Subcutaneous adipose tissue (tissue), 4 donors: ENCODE measurements around the gene HJURP. TPM values are rescaled to one million over a fixed set of nuclear protein-coding genes. Genes with fewer than 3 reads are reported as not detected.

ENCODE experiments used
- total RNA-seq, 4 donors: library from RNA; depleted of rRNA; stranded (reverse); fragments of >200 nt; gene quantifications; one replicate each; pipeline ENCODE4 v1.1.0, GENCODE V29; 2016
- TF ChIP-seq, protein P1 (sequence below): fragments of 450-650 bp; IDR thresholded peaks from one replicate; pipeline ENCODE4 v1.5.1; 2016; ENCODE audit warnings: low read depth, mild to moderate bottlenecking, control low read depth, antibody characterized with exemption, moderate library complexity

HJURP gene
- total RNA-seq, 4 donors from 2014 or later = 1.9 to 2.0 TPM; not detected in 2

DNA sequence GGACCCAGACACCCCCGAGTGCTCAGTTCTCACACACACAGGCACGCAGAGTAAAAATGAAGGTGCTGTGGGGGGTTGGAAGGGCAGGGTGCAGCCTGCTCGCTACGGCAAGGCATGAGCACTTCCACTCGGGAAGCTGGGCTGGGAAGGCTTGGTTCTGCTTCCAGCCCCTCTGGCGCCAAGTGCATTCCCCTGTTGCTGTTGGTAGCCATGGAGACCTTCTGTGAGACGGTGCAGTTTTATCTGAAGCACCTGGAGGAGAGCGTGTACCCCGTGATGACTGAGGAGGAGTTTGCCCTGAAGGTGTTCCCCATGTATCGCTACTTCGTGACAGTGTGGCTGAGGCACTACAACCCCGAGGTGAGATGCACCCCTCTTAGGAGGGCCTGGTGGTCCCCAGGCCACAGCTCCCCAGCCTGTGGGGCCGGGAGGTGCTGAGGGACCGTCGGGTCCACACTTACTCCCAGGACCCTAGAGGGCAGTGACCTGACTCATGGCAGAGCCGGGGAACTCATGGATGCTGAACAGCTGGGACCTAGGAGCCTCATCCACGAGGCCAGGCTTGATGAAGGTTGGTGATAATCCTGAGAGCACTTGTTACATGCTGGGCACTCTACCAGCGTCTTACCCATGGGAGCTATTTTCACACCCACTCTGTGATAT lies 60.7 kb downstream of the HJURP start:
- TF ChIP-seq, protein P1, sequence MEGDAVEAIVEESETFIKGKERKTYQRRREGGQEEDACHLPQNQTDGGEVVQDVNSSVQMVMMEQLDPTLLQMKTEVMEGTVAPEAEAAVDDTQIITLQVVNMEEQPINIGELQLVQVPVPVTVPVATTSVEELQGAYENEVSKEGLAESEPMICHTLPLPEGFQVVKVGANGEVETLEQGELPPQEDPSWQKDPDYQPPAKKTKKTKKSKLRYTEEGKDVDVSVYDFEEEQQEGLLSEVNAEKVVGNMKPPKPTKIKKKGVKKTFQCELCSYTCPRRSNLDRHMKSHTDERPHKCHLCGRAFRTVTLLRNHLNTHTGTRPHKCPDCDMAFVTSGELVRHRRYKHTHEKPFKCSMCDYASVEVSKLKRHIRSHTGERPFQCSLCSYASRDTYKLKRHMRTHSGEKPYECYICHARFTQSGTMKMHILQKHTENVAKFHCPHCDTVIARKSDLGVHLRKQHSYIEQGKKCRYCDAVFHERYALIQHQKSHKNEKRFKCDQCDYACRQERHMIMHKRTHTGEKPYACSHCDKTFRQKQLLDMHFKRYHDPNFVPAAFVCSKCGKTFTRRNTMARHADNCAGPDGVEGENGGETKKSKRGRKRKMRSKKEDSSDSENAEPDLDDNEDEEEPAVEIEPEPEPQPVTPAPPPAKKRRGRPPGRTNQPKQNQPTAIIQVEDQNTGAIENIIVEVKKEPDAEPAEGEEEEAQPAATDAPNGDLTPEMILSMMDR = no peak

DNA sequence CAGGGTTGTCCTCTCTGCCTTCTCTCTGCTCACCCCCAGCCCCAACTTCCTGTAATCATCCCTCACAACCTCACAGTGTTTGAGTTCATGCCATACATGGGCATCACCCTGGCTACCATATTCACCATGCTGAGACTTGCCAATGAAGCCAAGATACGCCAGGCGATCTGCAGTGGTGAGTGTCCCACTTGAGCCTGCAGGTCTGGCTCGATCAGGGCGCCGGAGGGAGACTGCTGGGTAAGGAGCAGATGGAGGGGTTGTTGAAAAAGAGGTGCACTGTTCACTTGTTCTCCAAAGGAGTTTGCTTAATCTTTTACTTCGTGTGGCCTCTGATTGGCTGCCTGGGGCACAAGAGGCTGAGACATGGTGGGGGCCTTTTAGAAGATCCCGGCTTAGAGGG lies 61.6 kb downstream of the HJURP start:
- TF ChIP-seq, protein P1 = no peak

DNA sequence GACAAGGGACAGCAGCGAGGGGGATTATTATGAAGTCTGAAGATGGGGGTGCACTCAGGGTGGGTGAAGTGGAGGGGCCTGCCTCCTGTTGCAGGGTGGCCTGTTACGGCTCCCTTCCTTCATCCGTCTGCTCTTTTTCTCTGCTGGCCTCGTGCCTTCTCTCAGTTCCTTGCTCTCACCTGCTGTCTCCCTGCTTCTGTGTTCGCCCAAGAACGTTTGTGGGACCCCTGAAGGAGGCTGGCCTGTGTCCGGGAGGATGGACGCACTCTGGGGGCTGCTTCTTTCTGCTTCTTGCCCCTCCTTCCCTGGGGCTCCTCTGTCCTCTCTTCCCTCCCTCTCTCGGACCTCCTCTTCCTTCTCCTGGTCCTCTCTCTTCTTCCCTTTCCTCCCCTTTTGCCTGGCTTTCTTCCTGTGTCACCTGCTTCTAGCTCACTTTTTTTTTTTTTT lies 62.4 kb downstream of the HJURP start:
- TF ChIP-seq, protein P1 = no peak

GRCh38 chr2:233791151-233791882 lies 63.0 kb downstream of the HJURP start:
- TF ChIP-seq, protein P1 = no peak

DNA sequence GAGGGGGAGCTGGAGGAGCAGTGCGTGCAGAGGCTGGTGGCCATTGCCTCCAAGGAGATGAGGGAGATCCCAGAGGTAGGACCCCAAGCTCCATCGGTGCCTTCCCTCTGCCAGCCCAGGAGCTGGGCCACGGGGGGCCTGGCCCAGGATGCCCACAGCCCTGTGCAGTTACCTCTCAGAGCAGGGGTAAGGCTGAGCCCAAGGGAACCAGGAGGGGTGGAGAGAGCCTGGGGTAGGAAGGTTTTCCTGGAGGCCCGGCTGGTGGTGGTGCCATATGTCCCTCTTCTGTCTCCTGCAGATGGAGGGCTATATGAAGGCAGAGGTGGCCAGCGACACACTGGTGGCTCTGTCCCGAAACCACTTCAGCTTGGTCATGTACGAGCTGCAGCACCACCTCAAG lies 64.8 kb downstream of the HJURP start:
- TF ChIP-seq, protein P1 = no peak

Other genes with a start within 250 kb of the HJURP start
- not detected for gene UGT1A8, start 236.9 kb downstream of the HJURP start, total RNA-seq
- gene UGT1A10, start 218.1 kb downstream of the HJURP start, total RNA-seq = not detected
- not detected for gene UGT1A9, start 182.6 kb downstream of the HJURP start, total RNA-seq
- gene UGT1A7, start 172.6 kb downstream of the HJURP start, total RNA-seq = under 1 TPM in 1 of 4 donors, not detected in 3; 0.88 TPM
- not detected for gene UGT1A6, start 161.6 kb downstream of the HJURP start, total RNA-seq
- not detected for gene UGT1A5, start 141.6 kb downstream of the HJURP start, total RNA-seq
- gene UGT1A4, start 135.8 kb downstream of the HJURP start, total RNA-seq = not detected
- not detected for gene UGT1A3, start 125.5 kb downstream of the HJURP start, total RNA-seq
- gene UGT1A1, start 94.3 kb downstream of the HJURP start, total RNA-seq = not detected
- gene MROH2A, start 76.2 kb downstream of the HJURP start, total RNA-seq = not detected
- 1 to 10 TPM in 1 of 4 donors, not detected in 3; 1.7 TPM for gene TRPM8, start 62.8 kb upstream of the HJURP start, total RNA-seq
- gene SPP2, start 196.2 kb upstream of the HJURP start, total RNA-seq = not detected